HG03378 (cell line): ENCODE measurements around the gene CD40LG.

Experiments used
- ATAC-seq: cut with Tn5 transposase; IDR thresholded peaks from one replicate; pipeline ENCODE4 v1.9.1; 2021; ENCODE audit warnings: mild to moderate bottlenecking, moderate library complexity; ENCODE audit not compliant: unreplicated experiment

CD40LG gene

DNA sequence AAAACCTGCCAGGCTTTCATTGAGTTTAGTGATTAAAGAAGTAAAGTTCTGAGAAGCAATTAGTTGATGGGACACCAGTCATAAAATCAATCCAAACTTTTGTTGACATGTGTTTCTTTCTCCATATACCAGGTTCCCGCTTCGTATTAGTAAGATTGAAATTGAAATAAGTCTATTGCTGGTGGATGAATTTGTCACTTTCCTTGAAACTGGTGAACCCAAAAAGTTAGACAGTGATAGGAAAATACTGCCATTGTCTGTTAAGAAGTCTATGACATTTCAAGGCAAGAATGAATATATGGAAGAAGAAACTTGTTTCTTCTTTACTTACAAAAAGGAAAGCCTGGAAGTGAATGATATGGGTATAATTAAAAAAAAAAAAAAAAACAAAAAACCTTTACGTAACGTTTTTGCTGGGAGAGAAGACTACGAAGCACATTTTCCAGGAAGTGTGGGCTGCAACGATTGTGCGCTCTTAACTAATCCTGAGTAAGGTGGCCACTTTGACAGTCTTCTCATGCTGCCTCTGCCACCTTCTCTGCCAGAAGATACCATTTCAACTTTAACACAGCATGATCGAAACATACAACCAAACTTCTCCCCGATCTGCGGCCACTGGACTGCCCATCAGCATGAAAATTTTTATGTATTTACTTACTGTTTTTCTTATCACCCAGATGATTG, at the start of gene CD40LG:
Gene CD40LG (plus strand): TSS at position 482 of the 684 bp plus-strand sequence. CDS start 91 bp downstream, at position 573.
- ATAC-seq, result no peak

DNA sequence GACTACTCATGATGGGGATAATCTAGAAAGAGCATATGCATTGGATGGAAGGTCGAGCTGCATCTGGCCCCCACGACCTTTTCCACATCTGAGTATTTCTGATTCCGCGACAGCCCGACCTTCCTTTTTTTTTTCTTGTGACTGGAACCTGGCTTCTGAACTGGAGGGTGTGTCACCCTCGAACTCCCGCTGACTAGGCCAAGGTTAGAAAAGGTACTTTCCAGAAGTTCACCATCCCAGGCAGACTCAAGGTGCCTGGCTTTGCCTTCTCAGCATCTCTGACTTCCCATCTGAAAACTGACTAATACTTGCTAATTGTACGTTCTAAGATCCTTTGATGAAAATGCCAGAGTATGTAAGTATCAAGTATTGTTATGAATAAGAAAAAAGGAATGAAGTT, 49.3 kb upstream of the CD40LG start:
- no peak for ATAC-seq

DNA sequence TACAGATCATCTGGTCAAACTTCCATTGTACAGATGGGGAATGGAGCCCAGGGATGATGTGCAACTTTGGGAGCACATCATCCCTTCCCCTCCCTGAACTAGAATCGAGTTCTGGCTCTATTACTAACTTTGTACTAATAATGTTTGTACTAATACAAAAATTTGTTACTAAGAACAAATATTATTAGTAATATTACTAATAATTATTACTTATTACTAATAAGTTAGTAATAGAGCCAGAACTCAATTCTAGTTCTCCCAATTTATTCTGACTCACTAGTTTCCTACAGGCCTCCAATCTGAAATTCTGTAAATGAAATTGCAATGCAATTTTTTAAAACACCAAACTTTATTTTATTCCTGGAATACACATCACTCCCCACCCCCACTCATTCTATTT, 47.9 kb upstream of the CD40LG start:
- ATAC-seq, result no peak

DNA sequence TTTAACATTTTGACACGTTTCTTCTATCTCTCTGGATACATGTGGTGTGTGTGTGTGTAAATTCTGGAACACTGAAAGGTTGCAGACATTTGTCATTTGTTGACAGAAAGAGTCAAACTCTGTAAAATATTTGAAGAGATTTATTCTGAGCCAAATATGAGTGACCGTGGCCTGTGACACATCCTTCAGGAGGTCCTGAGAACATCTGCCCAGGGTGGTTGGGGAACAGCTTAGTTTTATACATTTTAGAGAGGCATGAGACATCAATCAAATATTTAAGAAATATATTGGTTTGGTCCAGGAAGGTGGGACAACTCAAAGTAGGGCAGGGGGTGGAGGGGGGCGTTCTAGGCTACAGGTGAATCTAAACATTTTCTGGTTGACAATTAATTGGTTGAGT, 40.7 kb upstream of the CD40LG start:
- no peak for ATAC-seq

DNA sequence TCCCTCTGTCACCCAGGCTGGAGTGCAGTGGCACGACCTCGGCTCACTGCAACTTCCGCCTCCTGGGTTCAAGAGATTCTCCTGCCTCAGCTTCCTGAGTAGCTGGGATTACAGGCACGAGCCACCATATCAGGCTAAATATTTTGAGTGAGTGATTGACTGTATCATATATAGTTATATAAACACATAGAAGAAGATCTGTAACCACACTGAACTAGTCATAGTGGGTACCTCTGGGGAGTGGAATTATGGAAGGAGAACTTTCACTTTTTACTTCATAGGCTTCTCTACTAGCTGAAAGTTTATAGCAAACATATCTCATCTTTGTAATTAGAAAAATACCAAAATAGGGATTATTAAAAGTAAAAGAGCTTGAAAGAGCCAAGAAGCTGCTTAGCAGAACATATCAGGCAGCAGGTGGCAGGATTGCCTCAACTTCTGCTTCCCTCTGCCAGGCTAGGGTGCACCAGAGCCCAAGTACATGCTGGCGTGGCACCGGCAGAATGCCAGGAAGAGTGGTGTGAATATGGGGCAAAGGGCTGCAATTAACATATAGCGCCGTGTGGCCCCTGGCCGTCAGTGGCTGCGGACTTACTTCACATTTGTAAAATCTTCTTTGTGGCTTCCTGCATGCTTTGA, 39.5 kb upstream of the CD40LG start:
- ATAC-seq, result no peak

DNA sequence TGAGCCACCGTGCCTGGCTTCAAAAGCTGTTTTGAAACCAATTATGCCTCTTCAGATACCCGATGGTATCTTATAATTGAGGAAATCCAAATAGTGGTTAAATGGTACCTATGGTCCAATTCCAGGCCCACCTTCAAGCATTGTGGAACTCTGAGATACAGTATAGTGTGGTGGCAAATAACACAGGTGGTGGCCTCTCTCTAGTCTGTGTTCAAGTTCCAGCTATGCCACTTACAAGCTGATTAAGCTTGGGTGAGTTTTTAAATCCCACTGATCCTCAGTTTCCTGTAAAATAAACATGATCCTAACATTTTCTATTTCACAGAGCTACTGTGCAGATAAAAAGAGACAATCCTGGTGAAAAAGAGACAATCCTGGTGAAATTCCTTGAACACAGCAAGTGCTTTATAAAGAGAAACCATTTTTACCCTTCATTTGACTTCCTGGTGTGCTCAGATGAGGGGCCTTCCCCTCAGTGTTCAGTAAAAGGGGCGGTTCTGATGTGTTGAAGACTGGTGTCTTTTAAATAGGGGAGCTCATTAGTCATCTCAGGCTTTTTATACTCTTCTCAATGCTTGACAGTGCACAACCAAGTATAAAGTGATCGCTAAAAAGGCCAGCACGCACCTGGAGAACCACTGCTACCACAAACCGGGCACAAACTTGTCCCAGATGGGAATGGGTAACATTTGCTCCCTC, 30.8 kb upstream of the CD40LG start:
- ATAC-seq, result peak; percentile 91

DNA sequence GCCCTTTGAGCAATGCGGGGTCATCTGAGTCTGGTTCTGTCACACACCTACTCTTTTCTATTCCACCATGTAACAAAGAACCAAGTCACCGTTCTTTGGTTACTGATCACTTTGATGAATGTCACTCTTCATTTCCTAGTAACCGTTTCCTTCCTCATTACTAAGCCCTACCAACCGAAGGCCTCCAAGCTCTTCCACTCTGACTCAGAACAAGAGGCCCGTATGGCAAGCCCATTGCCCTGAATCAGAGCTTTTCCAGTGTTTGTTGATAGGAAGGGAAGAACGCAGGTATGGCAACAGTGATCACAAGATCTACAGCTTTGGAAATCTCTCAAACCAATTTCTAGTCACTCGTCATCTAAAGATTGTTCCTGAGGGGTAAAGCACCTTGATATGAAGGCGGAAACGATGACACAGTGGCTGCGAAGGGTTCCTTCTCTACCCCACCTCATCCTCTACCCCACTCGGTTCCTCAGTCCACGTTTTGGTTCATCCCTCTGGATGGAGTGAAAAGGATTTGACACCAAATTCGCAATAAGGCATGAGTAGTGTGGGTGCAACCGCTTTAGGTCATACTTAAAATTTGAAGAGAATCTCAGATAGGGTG, 28.0 kb upstream of the CD40LG start:
- no peak for ATAC-seq

DNA sequence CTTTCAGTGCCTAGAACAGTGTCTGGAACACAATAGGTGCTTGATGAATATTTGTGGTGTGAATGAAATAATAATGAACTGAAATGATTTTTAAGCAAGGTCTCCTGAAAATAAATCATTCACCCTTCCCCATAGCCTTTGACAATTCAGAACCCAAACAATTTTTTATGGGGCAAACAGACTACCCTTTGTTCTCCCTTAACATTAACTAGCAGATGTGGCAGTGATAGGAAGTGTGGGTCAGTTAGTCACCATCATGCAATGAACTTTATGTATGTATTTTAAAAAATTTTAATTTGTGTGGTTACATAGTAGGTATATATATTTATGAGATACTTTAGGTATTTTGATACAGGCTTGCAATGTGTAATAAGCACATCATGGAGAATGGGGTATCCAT, 27.2 kb upstream of the CD40LG start:
- ATAC-seq, result no peak

DNA sequence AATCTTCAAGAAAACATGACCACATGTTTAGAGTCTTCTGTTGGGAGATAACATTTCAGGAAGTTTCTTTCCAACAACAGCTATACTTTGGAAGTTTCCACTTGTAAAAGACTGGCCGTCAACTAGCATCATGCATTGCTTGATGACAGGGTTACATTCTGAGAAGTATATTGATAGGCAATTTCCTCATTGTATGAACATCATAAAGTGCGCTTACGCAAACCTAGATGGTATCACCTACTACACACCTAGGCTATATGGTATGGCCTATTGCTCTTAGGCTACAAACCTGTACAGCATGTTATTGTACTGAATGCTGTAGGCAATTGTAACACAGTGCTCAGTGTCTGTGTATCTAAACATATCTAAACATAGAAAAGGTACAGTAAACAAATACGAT, 25.4 kb upstream of the CD40LG start:
- no peak for ATAC-seq

DNA sequence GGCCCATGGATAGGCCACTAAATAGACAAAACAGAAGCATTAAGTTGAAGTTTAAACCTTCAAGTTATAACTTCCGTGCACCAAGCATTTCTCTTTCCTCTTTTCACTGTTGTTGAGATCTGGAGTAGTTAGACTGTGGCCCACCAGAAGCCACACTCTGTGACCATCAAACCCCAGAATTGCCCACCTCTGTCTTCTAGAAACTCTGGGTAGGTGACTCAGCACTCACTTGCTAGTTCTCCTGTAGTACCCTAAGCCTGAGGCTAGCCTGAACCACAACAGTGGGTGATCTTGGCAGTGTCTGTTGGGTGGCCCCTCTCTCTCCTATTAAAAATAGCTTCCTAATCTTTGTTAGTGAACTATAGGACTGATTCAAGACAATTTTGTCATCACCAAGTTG, 24.6 kb upstream of the CD40LG start:
- no peak for ATAC-seq

DNA sequence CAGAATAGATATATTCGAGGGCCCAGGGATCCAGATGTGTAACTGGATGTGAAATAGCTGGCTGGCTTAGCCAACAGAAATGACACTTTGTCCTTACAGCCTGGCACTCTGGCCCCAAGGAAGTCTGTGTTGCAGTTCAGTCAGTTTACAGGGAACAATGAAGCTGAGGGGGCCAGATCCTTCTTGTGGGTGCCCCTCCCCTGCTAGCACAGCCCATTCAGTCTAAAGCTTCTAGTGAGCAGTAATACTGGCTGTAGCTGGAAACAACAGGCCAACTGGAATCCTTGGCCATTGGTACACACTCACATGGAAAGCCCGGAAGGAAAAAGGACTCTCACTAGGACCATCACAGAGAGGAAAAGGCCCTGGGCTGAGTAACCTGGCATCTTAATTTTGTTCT, 22.7 kb upstream of the CD40LG start:
- no peak for ATAC-seq

DNA sequence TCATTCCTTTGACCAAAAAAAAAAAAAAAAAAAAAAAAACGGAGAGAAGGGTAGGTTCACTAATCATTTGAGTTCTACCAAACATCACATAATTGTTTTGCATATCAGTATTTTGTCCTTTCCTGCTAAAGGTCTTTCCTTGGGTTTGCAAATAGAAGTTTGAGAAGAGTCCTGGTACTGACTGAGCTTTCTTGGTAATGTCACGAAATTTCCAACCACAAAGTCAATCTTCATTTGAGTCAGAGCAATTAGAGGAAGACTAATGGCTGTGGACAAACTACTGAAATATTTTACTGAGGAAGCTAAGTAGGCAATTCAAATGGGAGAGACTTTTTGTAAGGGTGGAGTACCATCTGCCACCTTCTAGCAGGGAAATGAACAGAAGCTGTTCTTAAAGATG, 21.7 kb upstream of the CD40LG start:
- ATAC-seq, result peak; percentile 68

DNA sequence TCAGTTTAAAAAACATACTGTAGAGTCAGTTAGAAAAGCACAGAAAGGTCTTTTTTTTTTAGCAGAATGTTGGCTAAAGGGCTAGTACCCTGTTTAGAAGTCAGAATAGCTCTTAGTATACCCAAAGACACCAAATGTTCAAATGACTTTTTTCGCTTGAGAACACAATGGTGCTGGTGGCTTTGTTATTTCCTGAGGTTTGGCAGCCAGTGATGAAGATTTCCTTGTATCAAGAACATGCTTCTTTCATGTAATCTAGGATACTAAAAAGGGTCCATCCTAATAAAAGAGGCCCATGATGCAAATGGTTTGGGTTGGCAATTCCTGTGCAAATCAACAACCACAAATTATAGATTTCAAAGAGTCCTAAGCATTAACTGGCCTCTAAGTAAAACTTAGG, 21.1 kb upstream of the CD40LG start:
- ATAC-seq, result no peak

DNA sequence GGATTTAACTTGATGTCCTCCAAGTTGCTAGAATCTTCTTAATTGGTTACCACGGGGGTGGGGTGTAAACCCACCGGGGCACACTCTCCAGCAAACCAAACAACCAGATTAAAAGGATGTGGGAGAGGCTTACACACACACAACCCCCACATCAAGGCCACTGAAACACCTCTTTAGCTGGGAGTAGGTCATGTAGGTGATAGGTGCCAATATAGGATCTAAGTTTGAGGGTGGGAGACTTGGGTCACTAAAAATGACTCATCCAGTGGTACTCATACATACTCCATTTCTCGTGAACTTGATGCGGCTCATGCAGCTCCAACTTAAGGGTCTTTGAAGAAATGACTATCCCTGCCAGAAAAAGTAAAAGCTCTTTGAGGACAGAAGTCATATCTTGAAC, 20.5 kb upstream of the CD40LG start:
- ATAC-seq, result no peak

DNA sequence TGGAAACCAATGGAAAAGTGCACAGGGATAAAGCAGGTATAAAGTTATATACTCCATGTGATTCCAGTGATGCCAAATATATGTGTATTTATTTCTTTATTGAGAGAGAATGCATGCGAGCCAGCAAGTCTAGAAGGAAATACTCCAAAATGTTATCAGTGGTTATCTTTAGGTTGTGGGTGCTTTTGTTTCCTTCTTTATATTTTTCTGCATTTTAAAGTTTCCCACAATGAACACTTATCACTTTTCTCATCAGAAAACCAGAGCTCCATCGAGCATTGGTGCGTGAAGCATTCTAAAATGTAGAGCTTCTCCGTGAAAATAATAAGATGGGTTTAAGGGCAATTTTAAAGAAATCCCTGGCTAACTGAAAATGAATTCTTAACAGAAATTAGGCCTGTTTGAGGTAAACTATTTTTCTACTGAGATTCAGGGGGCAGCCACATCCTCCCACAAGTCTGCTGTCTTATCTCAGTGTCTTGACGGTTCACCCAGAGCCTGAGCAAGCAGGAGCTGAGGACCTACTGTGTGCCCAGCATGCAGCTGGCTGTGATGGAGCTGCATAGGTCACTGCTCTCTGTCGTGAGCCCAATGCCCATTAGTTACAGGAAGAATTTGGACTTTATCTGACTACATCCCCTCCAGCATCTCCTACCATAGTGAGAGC, 18.7 kb upstream of the CD40LG start:
- no peak for ATAC-seq

DNA sequence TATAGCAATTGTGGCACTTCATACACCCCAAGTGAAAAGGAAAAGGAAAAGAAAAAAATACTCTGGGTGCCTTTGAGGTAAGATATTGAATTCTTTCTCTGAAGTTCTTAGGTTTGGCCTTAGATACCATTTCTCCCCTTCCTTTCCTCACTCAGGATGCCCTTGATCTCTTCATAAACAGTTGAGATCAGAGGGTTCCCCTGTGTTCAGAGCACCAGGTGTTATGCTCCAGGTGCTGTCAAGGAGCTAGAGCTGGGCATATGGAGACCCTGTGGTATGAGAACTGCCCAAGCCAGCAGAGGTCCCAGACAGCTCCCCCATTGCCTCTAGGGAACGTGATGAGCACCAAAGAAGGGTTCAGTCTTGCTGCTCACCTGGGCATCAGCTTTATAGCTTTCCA, 17.1 kb upstream of the CD40LG start:
- no peak for ATAC-seq

DNA sequence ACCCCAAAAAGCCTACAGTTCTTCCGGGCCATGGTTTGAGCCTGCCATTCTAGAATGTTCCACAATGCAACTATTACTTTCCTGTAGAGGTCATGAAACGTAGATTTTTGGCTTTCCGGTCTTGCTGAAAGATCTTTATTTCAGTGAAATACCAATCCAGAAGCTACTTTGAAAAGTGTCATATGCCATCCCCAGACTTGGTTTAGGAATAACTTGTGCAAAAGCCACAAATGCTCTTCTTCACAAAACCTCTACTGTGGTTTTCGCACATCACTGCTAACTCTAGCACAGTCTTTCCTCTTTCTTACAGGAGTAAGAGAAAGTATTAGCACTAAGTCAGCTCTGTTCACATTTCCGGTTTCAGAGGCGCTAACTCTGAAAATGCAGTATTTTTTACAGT, 12.7 kb upstream of the CD40LG start:
- no peak for ATAC-seq

DNA sequence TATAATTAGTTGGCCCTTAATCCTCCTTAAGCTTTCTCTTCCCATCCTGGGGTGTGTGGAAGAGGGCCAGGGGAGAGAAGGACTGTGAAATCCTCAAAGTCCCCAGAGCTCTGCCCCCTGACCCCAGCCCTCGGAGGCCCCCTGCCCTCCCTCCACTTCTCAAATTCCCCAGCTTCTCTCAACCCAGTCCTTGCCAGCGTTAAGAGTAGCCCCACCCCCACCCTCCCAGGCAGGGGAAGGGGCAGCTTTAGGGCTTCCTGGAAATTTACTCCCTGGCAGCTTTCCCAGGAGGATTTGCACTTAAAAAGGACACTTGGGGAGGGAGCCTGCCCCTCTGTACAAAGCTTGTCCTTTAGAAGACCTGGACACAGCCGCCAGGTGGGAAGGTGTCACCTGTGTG, 11.8 kb upstream of the CD40LG start:
- no peak for ATAC-seq

DNA sequence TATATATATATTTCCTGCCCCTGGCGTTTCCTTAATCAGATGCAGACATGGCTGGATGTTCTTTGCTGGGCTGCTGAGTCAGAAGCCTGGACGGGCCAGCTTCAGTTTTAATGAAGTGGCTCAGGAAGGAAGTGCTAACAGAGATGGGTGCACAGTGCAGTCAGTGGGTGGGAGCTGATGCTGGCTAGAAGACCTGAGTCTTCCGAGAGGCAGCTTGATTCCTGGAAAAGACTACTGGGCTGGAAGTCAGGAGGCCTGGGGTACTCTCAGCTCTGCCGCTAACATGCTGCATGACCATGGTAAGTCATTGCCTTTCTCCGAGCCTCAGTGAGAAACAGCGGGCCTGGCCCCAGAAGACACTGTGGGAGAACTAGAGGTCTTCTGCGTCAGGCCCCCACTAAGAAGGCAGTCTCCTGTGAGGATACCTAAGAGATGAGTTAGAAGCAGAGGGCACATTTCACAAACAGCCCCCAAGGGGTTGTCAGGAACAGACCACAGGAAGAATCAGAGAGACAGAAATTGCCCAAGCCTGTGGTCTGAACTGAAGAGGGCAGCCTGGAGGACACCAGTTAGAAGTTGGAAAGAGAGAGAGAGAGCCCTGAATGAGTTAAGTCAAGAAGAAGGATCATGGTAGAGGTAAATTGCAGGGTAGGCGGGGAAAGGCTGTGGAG, 8.3 kb upstream of the CD40LG start:
- no peak for ATAC-seq

DNA sequence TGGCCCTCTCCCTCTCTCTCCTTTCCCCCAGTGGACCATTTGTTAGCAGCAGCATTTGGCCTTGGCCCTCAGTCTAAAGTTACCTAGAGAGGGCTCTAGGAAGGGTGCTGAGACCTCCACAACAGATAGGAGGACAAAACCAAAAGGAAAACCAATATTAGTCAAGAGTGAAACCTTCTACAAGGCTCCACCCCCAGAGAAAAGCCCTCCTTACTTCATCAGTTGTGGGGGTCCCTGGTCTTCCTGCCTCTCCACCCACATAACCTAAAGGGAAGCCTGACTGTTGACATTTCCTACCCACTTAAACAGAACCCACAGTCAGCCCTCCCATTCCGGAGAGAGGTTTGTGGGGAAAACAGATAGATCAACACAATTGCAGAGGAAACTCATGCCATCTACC, 4.7 kb upstream of the CD40LG start:
- no peak for ATAC-seq
